Thyroid gland (tissue), 4 donors: ENCODE results near the gene SLC9C1.

ENCODE experiments used
- CTCF ChIP-seq, 6 experiments: fragments of 200-600 bp in 3 of 6; fragments of 450-650 bp in 3 of 6; sonication (generic) in 3 of 6; IDR thresholded peaks; one replicate each; pipeline ENCODE4 v1.5.1; 2016 to 2019; ENCODE audit warnings: antibody characterized with exemption in 6 of 6, mild to moderate bottlenecking in 2 of 6, inconsistent platforms in 1 of 6, moderate library complexity in 1 of 6
- POLR2A ChIP-seq, 2 donors: fragments of 450-650 bp; IDR thresholded peaks; one replicate each; pipeline ENCODE4 v1.6.1; 2017; ENCODE audit warnings: antibody characterized with exemption in 2 of 2, mild to moderate bottlenecking in 2 of 2, moderate library complexity in 1 of 2

DNA sequence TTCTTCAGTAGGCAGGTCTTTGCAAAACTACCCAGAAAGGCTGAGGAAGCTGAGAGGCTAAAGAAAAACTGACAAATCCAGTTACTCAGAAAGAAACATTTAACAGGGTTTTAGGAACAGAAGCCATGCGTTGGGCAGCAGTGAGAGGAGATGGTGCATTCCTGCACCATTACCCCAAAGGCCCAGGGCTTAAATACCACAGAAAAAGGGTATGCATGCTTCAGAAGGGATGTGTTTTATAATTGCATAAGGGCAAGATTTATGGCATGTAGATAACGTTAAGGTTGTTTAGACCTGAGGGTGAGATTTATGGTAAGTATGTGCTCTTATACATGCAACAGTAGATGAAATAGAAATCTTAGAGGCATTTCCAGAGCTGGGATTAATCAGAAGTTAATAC is 197.8 kb downstream of the SLC9C1 start:
- TF ChIP-seq CTCF (IDR thresholded peaks at IDR 0.05) (no peak), POLR2A (IDR thresholded peaks at IDR 0.05) (no peak)
